Osteoblast (primary cell): ENCODE results near the gene PHYHD1. TPM values are rescaled to one million over a fixed set of nuclear protein-coding genes. Genes with fewer than 3 reads are reported as not detected.

ENCODE experiments used
- DNase-seq: peaks from one replicate; pipeline ENCODE4 v3.0.0; 2011; ENCODE audit warnings: low spot score, mixed read lengths; ENCODE audit not compliant: insufficient read length; ENCODE audit errors: missing footprints
- H2AFZ ChIP-seq: 2 replicates; pipeline ENCODE4 v1.6.0; 2011; ENCODE audit warnings: mild to moderate bottlenecking, low read length
- H3K27ac ChIP-seq: 2 replicates; pipeline ENCODE4 v1.5.1; 2011; ENCODE audit warnings: mild to moderate bottlenecking, low read depth, low read length, moderate library complexity
- H3K27me3 ChIP-seq: 2 replicates; pipeline ENCODE4 v1.6.0; 2012; ENCODE audit warnings: mild to moderate bottlenecking, control low read depth, inconsistent platforms, low read length, moderate library complexity; ENCODE audit not compliant: insufficient read depth
- H3K36me3 ChIP-seq: 2 replicates; pipeline ENCODE4 v1.5.1; 2011; ENCODE audit warnings: mild to moderate bottlenecking, low read length, control low read depth, moderate library complexity; ENCODE audit not compliant: insufficient read depth
- H3K4me1 ChIP-seq: 2 replicates; pipeline ENCODE4 v1.5.1; 2011; ENCODE audit warnings: mild to moderate bottlenecking, low read length, control low read depth, moderate library complexity; ENCODE audit not compliant: insufficient read depth
- H3K4me2 ChIP-seq: 2 replicates; pipeline ENCODE4 v1.6.0; 2011; ENCODE audit warnings: mild to moderate bottlenecking, low read length; ENCODE audit not compliant: insufficient read depth
- H3K4me3 ChIP-seq: fragments of 200-600 bp; sonication (generic); 3 replicates; pipeline ENCODE4 v1.5.1; 2012; ENCODE audit warnings: mild to moderate bottlenecking, low read length, inconsistent platforms; ENCODE audit not compliant: insufficient read depth
- H3K79me2 ChIP-seq: 2 replicates; pipeline ENCODE4 v1.6.0; 2012; ENCODE audit warnings: mild to moderate bottlenecking, low read length, control low read depth, inconsistent platforms; ENCODE audit not compliant: insufficient read depth
- H3K9me3 ChIP-seq: 2 replicates; pipeline ENCODE4 v1.5.1; 2011; ENCODE audit warnings: low read depth, low read length, control low read depth
- H4K20me1 ChIP-seq: 2 replicates; pipeline ENCODE4 v1.6.0; 2012; ENCODE audit warnings: mild to moderate bottlenecking, low read length, control low read depth; ENCODE audit not compliant: insufficient read depth
- CTCF ChIP-seq: IDR thresholded peaks from 2 replicates; pipeline ENCODE4 v1.5.1; 2011; ENCODE audit warnings: mild to moderate bottlenecking, low read depth, low read length, moderate library complexity; ENCODE audit errors: extremely low read depth
- total RNA-seq: library from RNA; depleted of rRNA; stranded (reverse); fragments of >200 nt; gene quantifications from 2 replicates; pipeline ENCODE4 v1.2.3, GENCODE V29; 2012

PHYHD1 gene
- total RNA-seq, 1 donor, result 7.6 TPM

- Histone ChIP-seq H3K27me3 (no peaks in the 10 kb centered on the region), H3K4me1 (peaks cover 6% of the 10 kb centered on the region), H3K4me3 (no peak overlapping the region), H4K20me1 (peaks cover 3% of the 10 kb centered on the region), H2AFZ (no peak overlapping the region), H3K9me3 (no peaks in the 10 kb centered on the region), H3K4me2 (no peak overlapping the region), H3K79me2 (peaks cover 51% of the 10 kb centered on the region), H3K36me3 (peaks cover 24% of the 10 kb centered on the region), H3K27ac (no peak overlapping the region)
- peak; percentile 11 for DNase-seq
- TF ChIP-seq CTCF, result no peak
Observed at GRCh38 chr9:128901822-128902221, 19.0 kb upstream of the PHYHD1 start.

GRCh38 chr9:128902351-128903078 lies 18.3 kb upstream of the PHYHD1 start:
- Histone ChIP-seq H3K36me3 (peaks cover 24% of the 10 kb centered on the region), H2AFZ (no peak overlapping the region), H3K27ac (no peak overlapping the region), H3K4me3 (no peak overlapping the region), H3K4me1 (peaks cover 6% of the 10 kb centered on the region), H3K4me2 (no peak overlapping the region), H3K79me2 (peaks cover 54% of the 10 kb centered on the region), H4K20me1 (peaks cover 3% of the 10 kb centered on the region), H3K9me3 (no peaks in the 10 kb centered on the region), H3K27me3 (no peaks in the 10 kb centered on the region)
- peak; percentile 63 for DNase-seq
- no peak for TF ChIP-seq CTCF

GRCh38 chr9:128903079-128903461 lies 17.7 kb upstream of the PHYHD1 start:
- Histone ChIP-seq H3K36me3 (peaks cover 30% of the 10 kb centered on the region), H3K27me3 (no peaks in the 10 kb centered on the region), H3K79me2 (peaks cover 58% of the 10 kb centered on the region), H3K27ac (no peak overlapping the region), H3K4me3 (no peak overlapping the region), H2AFZ (no peak overlapping the region), H3K9me3 (no peaks in the 10 kb centered on the region), H4K20me1 (peaks cover 3% of the 10 kb centered on the region), H3K4me1 (peaks cover 6% of the 10 kb centered on the region), H3K4me2 (no peak overlapping the region)
- DNase-seq, result no peak
- no peak for TF ChIP-seq CTCF

GRCh38 chr9:128903871-128904620 lies 16.7 kb upstream of the PHYHD1 start:
- H3K4me1 ChIP-seq, result peaks cover 6% of the 10 kb centered on the region
- H3K27ac ChIP-seq, result peak overlapping the region; percentile 42
- no peak overlapping the region for H3K4me3 ChIP-seq
- no peak overlapping the region for H2AFZ ChIP-seq
- H3K36me3 ChIP-seq, result peaks cover 30% of the 10 kb centered on the region
- H4K20me1 ChIP-seq, result peaks cover 5% of the 10 kb centered on the region
- TF ChIP-seq CTCF, result no peak
- H3K79me2 ChIP-seq, result peaks cover 58% of the 10 kb centered on the region
- no peaks in the 10 kb centered on the region for H3K9me3 ChIP-seq
- no peak overlapping the region for H3K4me2 ChIP-seq
- peak; percentile 50 for DNase-seq
- no peaks in the 10 kb centered on the region for H3K27me3 ChIP-seq
